ENCODE measurements around the gene CAPN1. TPM values are rescaled to one million over a fixed set of nuclear protein-coding genes. Genes with fewer than 3 reads are reported as not detected.

CAPN1 gene
- total and polyA plus RNA-seq, 2 of the 13 experiments (the other 11 are each of a cell fraction or from before 2014, with no cell fraction given): 57.3 to 82.6 TPM

GRCh38 chr11:65217441-65218423 lies 36.0 kb downstream of the CAPN1 start:
- ChIA-PET POLR2A (interaction anchor here (0.9 to 1.1 kb wide), 2 partner anchors 21 to 106 kb away, joined by 3 read pairs; partner anchors contain the start of gene TM7SF2), CTCF (ENCODE audit: low intra/inter-chr PET ratio, low total read pairs) (no interaction called here)
- no peak overlapping the region for H3K9ac ChIP-seq (ENCODE audit: insufficient read depth, low read depth, low read length)
- ATAC-seq: no peak
- H4K20me1 ChIP-seq (ENCODE audit: insufficient read depth, low read length): no peaks in the 10 kb centered on the region
- no peak overlapping the region for H3K27ac ChIP-seq (ENCODE audit: extremely low read length, insufficient read depth, low read length)
- no peak for DNase-seq (ENCODE audit: low spot score)
- no peak for FAIRE-seq
- BruUV-seq (replicated peaks): no TSS peak
- H3K4me1 ChIP-seq (ENCODE audit: insufficient read depth, low read length): peaks cover 9% of the 10 kb centered on the region
- intact Hi-C loops (cut with micrococcal nuclease; ENCODE audit: unreplicated experiment): no loop called here
- peaks cover 0 to 4% of the 10 kb centered on the region in 2 experiments; a peak in 1 of 5 replicates for H3K27me3 ChIP-seq (ENCODE audit: control insufficient read depth in 1 of 2, insufficient read depth in 2 of 2, low read length in 2 of 2)
- H3K4me3 ChIP-seq (replicated peaks in 1 of 3; ENCODE audit: insufficient read depth in 1 of 3, low read depth in 2 of 3, low read length in 3 of 3): no peak overlapping the region
- H3K9me3 ChIP-seq (ENCODE audit: low read length): no peaks in the 10 kb centered on the region
- no peaks in the 10 kb centered on the region for H3K36me3 ChIP-seq (replicated peaks in 1 of 2; ENCODE audit: control insufficient read depth in 1 of 2, insufficient read depth in 2 of 2, low read length in 2 of 2)
- H2AFZ ChIP-seq (ENCODE audit: low read length): no peak overlapping the region
- in situ Hi-C loops (cut with HindIII; ENCODE audit: extremely low pct_ligation_motif_present, low pct_unique_long_range_greater_than_20kb): loop anchor here (5.0 kb wide), 1 partner anchor 40 kb away; no protein-coding TSS in a partner anchor
- H3K4me2 ChIP-seq (ENCODE audit: low read depth, low read length): no peak overlapping the region
- 70% methylated on average over 17 of the region's 19 CpGs for WGBS (ENCODE audit: low lambda C conversion rate)
- H3K79me2 ChIP-seq (ENCODE audit: insufficient read depth, low read length): no peaks in the 10 kb centered on the region
- TF ChIP-seq ZNF333 (CRISPR knock-in tag; IDR thresholded peaks at IDR 0.05; ENCODE audit: borderline replicate concordance) (no peak), NKX3-1 (CRISPR knock-in tag; IDR thresholded peaks at IDR 0.05) (no peak), ZNF567 (CRISPR knock-in tag; IDR thresholded peaks at IDR 0.05; ENCODE audit: borderline replicate concordance) (no peak), ZNF598 (CRISPR knock-in tag; IDR thresholded peaks at IDR 0.05; ENCODE audit: borderline replicate concordance) (no peak), NCOA5 (CRISPR knock-in tag; IDR thresholded peaks at IDR 0.05) (no peak), ZNF564 (CRISPR knock-in tag; IDR thresholded peaks at IDR 0.05) (no peak), ZNF33A (CRISPR knock-in tag; IDR thresholded peaks at IDR 0.05; ENCODE audit: borderline replicate concordance) (no peak), ZNF331 (CRISPR knock-in tag; IDR thresholded peaks at IDR 0.05) (no peak), ZNF260 (CRISPR knock-in tag; IDR thresholded peaks at IDR 0.05; ENCODE audit: borderline replicate concordance, low read depth) (no peak), GTF3A (CRISPR knock-in tag; conservative IDR thresholded peaks at IDR 0.05) (no peak), ZNF460 (CRISPR knock-in tag; IDR thresholded peaks at IDR 0.05; ENCODE audit: borderline replicate concordance) (no peak), LCORL (IDR thresholded peaks at IDR 0.05) (no peak), LCORL (CRISPR knock-in tag; IDR thresholded peaks at IDR 0.05) (no peak), ZNF788 (CRISPR knock-in tag; IDR thresholded peaks at IDR 0.05; ENCODE audit: borderline replicate concordance) (no peak), NRL (CRISPR knock-in tag; IDR thresholded peaks at IDR 0.05; ENCODE audit: borderline replicate concordance) (no peak), TCF7 (IDR thresholded peaks at IDR 0.05; ENCODE audit: low read depth) (no peak), POGZ (CRISPR knock-in tag; IDR thresholded peaks at IDR 0.05) (no peak), ZNF646 (CRISPR knock-in tag; IDR thresholded peaks at IDR 0.05) (no peak), ZFAT (CRISPR knock-in tag; conservative IDR thresholded peaks at IDR 0.05) (no peak)
